ENCODE data around the gene DNAH17.

The DNAH17 gene

DNA sequence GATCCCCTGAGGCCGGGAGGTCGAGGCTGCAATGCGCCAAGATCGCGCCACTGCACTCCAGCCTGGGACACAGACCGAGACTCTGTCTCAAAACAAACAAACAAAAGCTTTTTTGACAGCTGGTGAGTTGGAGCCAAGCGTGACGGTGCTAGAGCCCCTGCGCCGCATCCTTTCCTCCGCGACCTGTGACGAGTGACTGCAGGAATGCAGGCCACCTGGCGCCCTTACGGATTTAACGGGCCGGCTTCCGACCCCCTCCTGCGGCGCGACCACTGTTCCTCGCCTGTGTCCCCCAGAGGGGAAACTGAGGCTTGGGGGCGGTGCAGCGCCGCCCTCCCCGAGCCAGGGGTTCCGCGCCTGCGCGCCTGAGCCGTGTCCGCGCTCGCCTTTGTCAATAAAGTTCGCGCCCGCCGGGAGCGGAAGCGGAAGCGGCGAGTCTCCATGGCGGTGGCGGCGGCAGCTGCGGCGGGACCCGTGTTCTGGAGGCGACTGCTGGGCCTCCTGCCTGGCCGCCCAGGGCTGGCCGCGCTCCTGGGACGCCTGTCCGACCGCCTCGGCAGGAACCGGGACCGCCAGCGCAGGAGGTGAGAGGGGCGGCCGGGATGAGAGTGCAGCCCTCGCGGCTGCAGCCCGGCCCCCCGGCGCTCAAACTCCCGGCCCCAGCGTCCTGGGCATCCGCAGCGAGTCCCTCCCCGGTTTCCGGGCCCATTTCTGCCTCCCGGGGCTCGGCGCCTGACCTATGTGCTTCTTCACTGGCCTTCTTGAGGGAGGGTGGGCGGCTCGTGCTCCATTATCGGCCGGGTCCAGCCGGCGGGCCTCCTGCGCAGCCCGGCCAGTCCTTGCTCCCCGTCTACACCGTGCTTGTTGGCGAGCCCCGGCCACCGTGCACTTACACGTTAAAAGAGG is 198.7 kb downstream of the DNAH17 start, which contains the start of gene PGS1:
Gene PGS1, plus strand, starts transcription at position 425 of the 906 bp plus-strand sequence. Its CDS starts 17 bp downstream, at position 442.
- peak; percentile 61 for DNase-seq

- DNase-seq, result no peak
Observed at GRCh38 chr17:78377858-78378224, 199.4 kb downstream of the DNAH17 start.

- DNase-seq, result no peak
Observed at GRCh38 chr17:78376161-78376560, 201.0 kb downstream of the DNAH17 start.

- DNase-seq, result no peak
Observed at GRCh38 chr17:78375401-78376151, 201.6 kb downstream of the DNAH17 start.

GRCh38 chr17:78374631-78375274 is 202.4 kb downstream of the DNAH17 start:
- DNase-seq, result no peak

DNA sequence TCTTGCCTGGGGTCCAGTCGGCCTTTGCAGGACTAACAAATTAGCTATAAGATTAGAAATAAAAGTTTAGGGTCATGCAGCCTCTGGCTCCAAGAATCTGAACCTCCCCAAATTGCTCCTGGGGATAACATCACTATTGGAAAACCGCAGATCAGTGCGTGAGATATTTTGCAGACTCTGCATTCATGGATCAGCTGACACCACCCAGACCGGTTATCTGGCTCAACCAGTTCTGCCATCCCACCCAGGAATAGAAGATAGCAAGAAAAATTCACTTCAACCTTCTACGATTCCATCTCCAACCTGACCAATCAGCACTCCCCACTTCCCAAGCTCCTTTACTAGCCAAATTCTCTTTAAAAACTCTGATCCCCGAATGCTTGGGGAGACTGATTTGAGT is 203.0 kb downstream of the DNAH17 start:
- no peak for DNase-seq

All from NCI-H1436 (cell line).